CD4-positive, alpha-beta T cell (primary cell): ENCODE results near the gene OSMR. TPM values are rescaled to one million over a fixed set of nuclear protein-coding genes. Genes with fewer than 3 reads are reported as not detected.

Experiments
- ATAC-seq: fragments of 200-7000 bp; cut with Tn5 transposase; one replicate; pipeline ENCODE4 v1.10.0; 2022; ENCODE audit warnings: mild to moderate bottlenecking; ENCODE audit not compliant: poor library complexity
- CTCF ChIA-PET: fragments of 350-600 bp; sonication (Branson Sonifier 250); formaldehyde crosslinking; loops from one replicate; lab custom pipeline; 2021; ENCODE audit warnings: antibody characterized with exemption, inconsistent platforms; lab: Charles Lee
- POLR2A ChIA-PET: fragments of 350-600 bp; sonication (Branson Sonifier 250); formaldehyde crosslinking; loops from one replicate; lab custom pipeline; 2021; ENCODE audit warnings: antibody characterized with exemption, inconsistent platforms; lab: Charles Lee
- DNase-seq, 14 experiments: peaks; one replicate each; pipeline ENCODE4 v3.0.0-alpha.2; 2013 to 2020; ENCODE audit warnings: mixed read lengths in 2 of 14
- H3K27ac ChIP-seq, 2 donors: one replicate each; pipeline versions ENCODE4 v1.5.1 to v1.7.0; 2013; ENCODE audit warnings: low read length in 2 of 2, low read depth in 1 of 2, mild to moderate bottlenecking in 1 of 2
- H3K27me3 ChIP-seq, 2 experiments: 1 replicate in 1 of 2; 2 replicates in 1 of 2; pipeline versions ENCODE4 v1.6.1 to v1.7.0; 2013; ENCODE audit warnings: low read length in 2 of 2, control low read depth in 1 of 2, mild to moderate bottlenecking in 1 of 2, moderate library complexity in 1 of 2; ENCODE audit not compliant: insufficient read depth in 2 of 2, control insufficient read depth in 1 of 2
- H3K36me3 ChIP-seq: one replicate; pipeline ENCODE4 v1.6.1; 2013; ENCODE audit warnings: low read length, control low read depth; ENCODE audit not compliant: insufficient read depth
- H3K4me1 ChIP-seq: one replicate; pipeline ENCODE4 v1.6.1; 2013; ENCODE audit warnings: low read length, control low read depth; ENCODE audit not compliant: insufficient read depth
- H3K4me3 ChIP-seq: one replicate; pipeline ENCODE4 v1.5.1; 2013; ENCODE audit warnings: mild to moderate bottlenecking, low read length, moderate library complexity
- H3K9me3 ChIP-seq, 2 experiments: 1 replicate in 1 of 2; 2 replicates in 1 of 2; pipeline versions ENCODE4 v1.6.1 to v1.7.0; 2013; ENCODE audit warnings: low read length in 2 of 2, mild to moderate bottlenecking in 2 of 2, control low read depth in 1 of 2, moderate library complexity in 1 of 2; ENCODE audit not compliant: control insufficient read depth in 1 of 2, insufficient read depth in 1 of 2
- H3K27ac Mint-ChIP-seq: one replicate; pipeline ENCODE4 v1.8.0; 2020; ENCODE audit warnings: mixed read lengths
- H3K27me3 Mint-ChIP-seq: one replicate; pipeline ENCODE4 v1.8.0; 2021; ENCODE audit warnings: mixed read lengths
- H3K36me3 Mint-ChIP-seq: one replicate; pipeline ENCODE4 v1.8.0; 2021; ENCODE audit warnings: low read depth, mixed read lengths
- H3K4me1 Mint-ChIP-seq: one replicate; pipeline ENCODE4 v1.8.0; 2021; ENCODE audit warnings: low read depth, mixed read lengths
- H3K4me3 Mint-ChIP-seq: one replicate; pipeline ENCODE4 v1.8.0; 2020; ENCODE audit warnings: mild to moderate bottlenecking, mixed read lengths
- H3K9me3 Mint-ChIP-seq: one replicate; pipeline ENCODE4 v1.8.0; 2020; ENCODE audit warnings: mixed read lengths
- CTCF ChIP-seq: fragments of 200-600 bp; IDR thresholded peaks from one replicate; pipeline ENCODE4 v1.8.0; 2022; ENCODE audit warnings: antibody characterized with exemption, mild to moderate bottlenecking
- intact Hi-C, 2 experiments: fragments of 100-400 bp; cut with DNase I in 1 of 2; cut with micrococcal nuclease in 1 of 2; formaldehyde crosslinking; loops; one replicate each; pipeline versions ENCODE4 v1.15.1 to v1.9.0; 2023 to 2025; cut with DNase I, micrococcal nuclease
- total RNA-seq, 174 experiments: library from RNA in 2 of 174; stranded (reverse) in 2 of 174; gene quantifications; one replicate each; pipeline ENCODE4 v1.2.3 and lab custom pipeline; 2021 to 2026

OSMR gene
- total RNA-seq, 2 experiments from 2014 or later: not detected

- Histone ChIP-seq H3K27ac (no peak overlapping the region), H3K9me3 (no peaks in the 10 kb centered on the region), H3K4me3 (no peak overlapping the region), H3K36me3 (no peaks in the 10 kb centered on the region), H3K4me1 (no peaks in the 10 kb centered on the region), H3K27me3 (peaks cover 0 to 9% of the 10 kb centered on the region in 2 experiments)
- no peaks in the 10 kb centered on the region for H3K9me3 Mint-ChIP-seq
- ATAC-seq: no peak
- intact Hi-C loops: no loop called here
- CTCF ChIA-PET: no interaction called here
- no peaks in the 10 kb centered on the region for H3K4me1 Mint-ChIP-seq
- H3K27me3 Mint-ChIP-seq: peaks cover 17% of the 10 kb centered on the region
- DNase-seq: no peak
- no peak overlapping the region for H3K4me3 Mint-ChIP-seq
- H3K36me3 Mint-ChIP-seq: no peaks in the 10 kb centered on the region
- POLR2A ChIA-PET: no interaction called here
- no peak overlapping the region for H3K27ac Mint-ChIP-seq
- no peak for TF ChIP-seq CTCF
These were observed 42.6 kb upstream of the OSMR start for GRCh38 chr5:38803246-38803645.

GRCh38 chr5:38806775-38807258, 39.0 kb upstream of the OSMR start:
- Mint-ChIP-seq H3K4me1 (no peaks in the 10 kb centered on the region), H3K27me3 (peaks cover 35% of the 10 kb centered on the region), H3K4me3 (no peak overlapping the region), H3K9me3 (no peaks in the 10 kb centered on the region), H3K27ac (no peak overlapping the region), H3K36me3 (no peaks in the 10 kb centered on the region)
- ChIA-PET POLR2A (no interaction called here), CTCF (no interaction called here)
- no peak overlapping the region for H3K27ac ChIP-seq
- DNase-seq: no peak
- no peak for TF ChIP-seq CTCF
- no peaks in the 10 kb centered on the region for H3K36me3 ChIP-seq
- peaks cover 0 to 5% of the 10 kb centered on the region in 2 experiments for H3K9me3 ChIP-seq
- no peak overlapping the region for H3K4me3 ChIP-seq
- intact Hi-C loops: no loop called here
- H3K27me3 ChIP-seq: peaks cover 11 to 16% of the 10 kb centered on the region in 2 experiments
- ATAC-seq: no peak
- no peaks in the 10 kb centered on the region for H3K4me1 ChIP-seq

GRCh38 chr5:38807570-38808483, 38.0 kb upstream of the OSMR start:
- H3K4me3 Mint-ChIP-seq: no peak overlapping the region
- no peaks in the 10 kb centered on the region for H3K4me1 Mint-ChIP-seq
- ChIA-PET CTCF (interaction anchor here (3.0 kb wide), 1 partner anchor 366 kb away, joined by 16 read pairs; no protein-coding TSS in a partner anchor), POLR2A (no interaction called here)
- peaks cover 45% of the 10 kb centered on the region for H3K27me3 Mint-ChIP-seq
- ATAC-seq (no peak), DNase-seq (no peak)
- H3K4me1 ChIP-seq: no peaks in the 10 kb centered on the region
- no peak overlapping the region for H3K27ac ChIP-seq
- H3K9me3 Mint-ChIP-seq: no peaks in the 10 kb centered on the region
- intact Hi-C loops: no loop called here
- no peak for TF ChIP-seq CTCF
- H3K36me3 ChIP-seq: no peaks in the 10 kb centered on the region
- no peak overlapping the region for H3K27ac Mint-ChIP-seq
- no peak overlapping the region for H3K4me3 ChIP-seq
- no peaks in the 10 kb centered on the region for H3K36me3 Mint-ChIP-seq
- peaks cover 17 to 19% of the 10 kb centered on the region in 2 experiments for H3K27me3 ChIP-seq
- H3K9me3 ChIP-seq: peaks cover 0 to 5% of the 10 kb centered on the region in 2 experiments
